BJ (cell line): Measurements from ENCODE around the gene HNRNPD. TPM values are rescaled to one million over a fixed set of nuclear protein-coding genes. Genes with fewer than 3 reads are reported as not detected.
"Not testable (repeated sequence)": the region's sequence is repeated elsewhere in the genome, so short reads cannot be mapped to it uniquely, and the experiment has no call there.

Experiments
- CTCF ChIA-PET: fragments of 350-600 bp; formaldehyde crosslinking; extraction: SDS; loops from one replicate; lab custom pipeline; 2021; ENCODE audit warnings: antibody characterized with exemption, inconsistent platforms; lab: Yijun Ruan, JAX
- POLR2A ChIA-PET: fragments of 300-600 bp; sonication (Branson Sonifier 250); formaldehyde crosslinking; extraction: SDS; loops from one replicate; lab custom pipeline; 2021; ENCODE audit warnings: antibody characterized with exemption; lab: Charles Lee
- DNase-seq: peaks from one replicate; pipeline ENCODE4 v3.0.0-alpha.2; 2011; ENCODE audit warnings: low read depth
- H3K27me3 ChIP-seq: 2 replicates; pipeline ENCODE4 v1.6.0; 2011; ENCODE audit warnings: low read length; ENCODE audit not compliant: control insufficient read depth, insufficient read depth
- H3K36me3 ChIP-seq: 2 replicates; pipeline ENCODE4 v1.5.1; 2011; ENCODE audit warnings: low read length; ENCODE audit not compliant: control insufficient read depth, insufficient read depth
- H3K4me3 ChIP-seq: 2 replicates; pipeline ENCODE4 v1.5.1; 2011; ENCODE audit warnings: low read depth, mild to moderate bottlenecking, control low read depth, low read length
- CTCF ChIP-seq: IDR thresholded peaks from 2 replicates; pipeline ENCODE4 v1.5.1; 2011; ENCODE audit warnings: low read depth, mild to moderate bottlenecking, control low read depth, inconsistent platforms, low read length, moderate library complexity; ENCODE audit not compliant: insufficient read depth
- polyA plus RNA-seq: library from polyadenylated mRNA; depleted of rRNA; stranded (reverse); fragments of >200 nt; gene quantifications from 2 replicates; pipeline ENCODE4 v1.2.3, GENCODE V29; 2011

Gene HNRNPD
- polyA plus RNA-seq, 1 experiment: 40.5 TPM

DNA sequence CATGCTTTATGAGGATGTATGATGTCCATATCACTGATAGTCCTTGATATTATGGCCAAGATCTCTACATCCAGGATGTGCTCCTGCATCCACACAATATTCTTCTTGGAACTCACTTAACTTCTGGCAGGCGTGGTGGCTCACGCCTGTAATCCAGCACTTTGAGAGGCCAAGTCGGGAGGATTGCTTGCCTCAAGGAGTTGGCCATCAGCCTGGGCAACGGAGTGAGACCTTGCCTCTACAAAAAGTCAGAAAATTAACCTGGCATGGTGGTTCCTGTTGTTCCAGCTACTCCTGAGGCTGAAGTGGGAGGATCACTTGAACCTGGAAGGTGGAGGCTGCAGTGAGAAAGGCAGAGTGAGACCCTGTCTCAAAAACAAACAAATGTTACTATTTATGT is 2.3 kb upstream of the HNRNPD start:
- no peaks in the 10 kb centered on the region for H3K27me3 ChIP-seq
- H3K4me3 ChIP-seq: no peak overlapping the region

GRCh38 chr4:82373486-82373815 is 340 bp downstream of the HNRNPD start:
- ChIA-PET CTCF (interaction anchor here (0.5 to 1.4 kb wide), 2 partner anchors 11 to 56 kb away, joined by 3 read pairs; no protein-coding TSS in a partner anchor), POLR2A (interaction anchor here (0.6 kb wide), 1 partner anchor 425 kb away, joined by 4 read pairs; the partner anchor contains the start of gene SCD5)
- no peak for TF ChIP-seq CTCF
- H3K4me3 ChIP-seq: peak overlapping the region; percentile 85
- no peak for DNase-seq
- H3K27me3 ChIP-seq: no peaks in the 10 kb centered on the region
- no peaks in the 10 kb centered on the region for H3K36me3 ChIP-seq

More for the DNA sequence above, 2.3 kb upstream of the HNRNPD start:
- TF ChIP-seq CTCF: no peak
- DNase-seq: no peak
- ChIA-PET CTCF (no interaction called here), POLR2A (no interaction called here)
- H3K36me3 ChIP-seq: no peaks in the 10 kb centered on the region

DNA sequence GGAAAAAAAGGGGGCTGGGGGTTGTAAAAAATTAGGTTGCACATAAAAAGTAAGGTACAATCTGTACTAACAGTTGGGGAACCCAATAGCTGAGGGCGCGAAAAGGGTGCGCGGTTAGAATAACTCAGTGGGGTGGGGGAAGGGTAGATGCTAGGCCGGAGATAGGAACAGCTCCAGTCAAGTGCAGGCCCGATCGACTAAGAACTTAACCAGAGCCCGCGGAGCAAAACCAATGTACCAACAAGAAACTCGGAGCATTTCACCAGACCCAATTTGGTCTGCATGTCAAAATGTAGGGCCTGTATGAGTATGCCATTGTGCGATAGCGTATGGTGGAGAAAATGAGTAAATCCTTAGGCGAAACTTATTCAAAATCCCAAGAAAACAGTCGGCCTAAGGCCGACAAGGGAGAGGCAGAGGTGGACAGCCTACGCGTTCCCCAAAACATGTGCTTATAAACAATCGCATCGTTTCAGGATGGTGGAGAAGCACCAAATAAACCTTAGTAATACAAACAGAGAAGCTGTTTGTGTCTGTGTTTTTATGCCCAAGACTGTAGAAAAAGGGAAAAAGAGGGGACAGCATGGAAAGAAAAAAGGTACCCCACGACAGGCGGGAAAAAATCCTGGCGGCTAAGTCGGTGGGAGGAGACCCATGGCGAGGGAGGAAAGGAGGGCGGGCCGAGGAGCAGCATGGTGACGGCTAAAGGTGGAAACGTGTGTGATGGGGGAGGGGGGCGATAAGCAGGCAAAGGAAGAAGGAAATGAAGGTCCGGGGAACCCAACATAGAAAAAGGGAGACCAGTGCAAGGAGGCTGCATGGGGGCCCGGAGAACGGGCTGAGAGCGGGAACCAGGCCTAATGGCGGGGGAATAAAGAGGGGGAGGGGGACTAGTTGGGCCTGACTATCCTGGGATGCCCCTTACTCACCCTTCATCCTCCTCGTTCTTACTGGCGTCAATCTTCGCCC is 990 bp downstream of the HNRNPD start:
- CTCF ChIA-PET: interaction anchor here (0.5 to 2.8 kb wide), 3 partner anchors 10 to 56 kb away, joined by 3 to 14 read pairs (median 3); no protein-coding TSS in a partner anchor

DNA sequence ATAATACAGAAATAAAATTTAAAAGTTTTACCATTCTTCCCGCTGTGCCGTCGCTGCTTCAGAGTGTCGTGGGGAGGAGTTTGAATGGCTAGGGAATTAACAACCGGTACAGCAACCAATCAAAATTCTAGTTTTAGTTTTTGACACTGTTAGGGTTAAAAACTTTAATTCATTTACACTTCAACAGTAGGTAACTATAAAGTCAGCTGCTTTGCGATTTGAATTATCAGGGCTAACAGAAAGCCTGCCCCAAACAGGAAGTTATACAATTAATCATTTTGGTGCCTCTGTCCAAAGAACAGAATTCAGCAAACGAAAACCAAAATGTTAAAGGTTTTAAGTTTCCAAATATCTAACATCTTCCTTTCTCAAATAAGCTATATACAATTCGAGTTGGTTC is 2.3 kb downstream of the HNRNPD start:
- Histone ChIP-seq H3K4me3 (peak overlapping the region; percentile 85), H3K36me3 (peaks cover 2% of the 10 kb centered on the region), H3K27me3 (no peaks in the 10 kb centered on the region)
- ChIA-PET POLR2A (no interaction called here), CTCF (interaction anchor here (0.5 to 2.8 kb wide), 2 partner anchors 11 to 221 kb away, joined by 3 to 14 read pairs; no protein-coding TSS in a partner anchor)
- DNase-seq: no peak
- TF ChIP-seq CTCF: no peak

More for the DNA sequence above, 990 bp downstream of the HNRNPD start:
- H3K4me3 ChIP-seq: peak overlapping the region; percentile 85
- no peaks in the 10 kb centered on the region for H3K27me3 ChIP-seq
- no peak for TF ChIP-seq CTCF
- no peaks in the 10 kb centered on the region for H3K36me3 ChIP-seq
- DNase-seq: no peak
- POLR2A ChIA-PET: no interaction called here

DNA sequence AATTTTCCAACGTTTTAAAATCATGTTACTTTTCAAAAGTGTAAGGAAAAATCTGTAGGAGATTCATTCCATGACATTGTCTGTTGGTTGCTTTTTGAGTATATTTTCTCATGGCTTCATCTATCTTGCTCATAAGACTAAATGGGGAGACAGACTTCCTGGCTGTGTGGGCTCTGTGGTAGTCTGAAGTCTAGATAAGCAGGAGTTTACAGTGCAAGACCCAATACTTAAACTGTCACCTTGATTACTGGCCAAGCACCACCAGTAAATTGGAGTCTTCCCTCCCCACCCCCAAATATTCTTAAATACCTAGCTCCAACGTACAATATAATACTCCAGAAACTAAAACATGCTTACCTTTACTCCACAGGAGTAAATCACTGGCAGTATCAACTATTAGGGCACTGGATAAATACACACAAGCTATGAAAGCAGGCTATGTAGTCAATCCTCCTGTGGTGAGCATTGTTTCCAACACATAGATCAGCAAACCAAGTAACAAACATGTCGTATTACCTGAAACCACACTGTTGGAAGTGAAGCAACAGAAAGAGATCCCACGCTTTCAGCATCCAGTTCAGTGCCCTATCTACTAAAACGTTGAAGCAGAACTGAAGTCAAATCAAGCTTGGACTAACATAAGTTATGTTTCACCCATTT is 6.2 kb downstream of the HNRNPD start:
- Histone ChIP-seq H3K27me3 (no peaks in the 10 kb centered on the region), H3K36me3 (peaks cover 2% of the 10 kb centered on the region), H3K4me3 (no peak overlapping the region)
- ChIA-PET POLR2A (no interaction called here), CTCF (interaction anchor here (0.6 kb wide), 1 partner anchor 12 kb away, joined by 3 read pairs; no protein-coding TSS in a partner anchor)
- no peak for DNase-seq
- TF ChIP-seq CTCF: no peak

GRCh38 chr4:82366431-82366830 is 7.4 kb downstream of the HNRNPD start:
- CTCF ChIA-PET, POLR2A ChIA-PET, H3K4me3 ChIP-seq, H3K27me3 ChIP-seq, DNase-seq, H3K36me3 ChIP-seq: not testable (repeated sequence)
